Right lung (tissue), 5 donors: Measurements from ENCODE around the gene RDH5. TPM values are rescaled to one million over a fixed set of nuclear protein-coding genes. Genes with fewer than 3 reads are reported as not detected.
A peak's percentile ranks its signal among the peaks of the same experiment; 100 is the strongest.

Experiments used
- DNase-seq, 2 donors: peaks; one replicate each; pipeline ENCODE4 v3.0.0-alpha.2; 2013
- polyA plus RNA-seq, 5 donors: library from polyadenylated mRNA; unstranded; fragments of 120-200 nt; gene quantifications; one replicate each; pipeline versions ENCODE4 v1.2.1 to v1.2.3, GENCODE V29; 2013; ENCODE audit warnings: inconsistent platforms in 1 of 5, low replicate concordance in 1 of 5; ENCODE audit not compliant: insufficient read length in 5 of 5, insufficient read depth in 1 of 5

RDH5 gene
- polyA plus RNA-seq, 5 donors = 8.7 to 15.0 (median 10.6) TPM

DNA sequence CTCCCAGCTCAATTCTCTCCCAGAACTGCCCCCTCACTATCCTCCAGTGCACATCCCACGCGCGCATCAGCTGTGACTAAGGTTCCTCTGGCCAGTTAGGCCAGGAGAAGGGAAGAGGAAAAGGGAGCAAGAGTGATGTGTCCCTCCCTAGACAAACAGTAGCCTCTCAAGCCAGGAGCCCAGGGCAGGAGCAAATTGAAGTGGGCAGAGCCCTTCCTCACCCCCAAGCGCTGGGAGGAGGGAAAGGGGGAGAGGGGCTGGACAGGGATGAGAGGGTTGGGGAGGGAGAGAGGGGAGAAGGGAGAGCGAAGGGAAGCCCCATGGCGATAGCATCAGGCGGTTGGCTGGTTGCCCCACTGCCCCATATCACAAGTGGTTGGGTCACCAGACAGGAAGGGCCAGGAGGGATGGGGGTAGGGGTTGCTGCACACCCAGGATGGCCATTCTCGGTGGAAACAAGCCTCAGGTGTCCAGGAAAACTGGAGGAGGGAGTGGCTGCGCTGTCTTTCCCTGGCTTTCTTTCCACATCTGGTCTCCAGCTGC lies 7.5 kb downstream of the RDH5 start:
- peak in 1 of 2 donors; percentile 38 for DNase-seq

DNA sequence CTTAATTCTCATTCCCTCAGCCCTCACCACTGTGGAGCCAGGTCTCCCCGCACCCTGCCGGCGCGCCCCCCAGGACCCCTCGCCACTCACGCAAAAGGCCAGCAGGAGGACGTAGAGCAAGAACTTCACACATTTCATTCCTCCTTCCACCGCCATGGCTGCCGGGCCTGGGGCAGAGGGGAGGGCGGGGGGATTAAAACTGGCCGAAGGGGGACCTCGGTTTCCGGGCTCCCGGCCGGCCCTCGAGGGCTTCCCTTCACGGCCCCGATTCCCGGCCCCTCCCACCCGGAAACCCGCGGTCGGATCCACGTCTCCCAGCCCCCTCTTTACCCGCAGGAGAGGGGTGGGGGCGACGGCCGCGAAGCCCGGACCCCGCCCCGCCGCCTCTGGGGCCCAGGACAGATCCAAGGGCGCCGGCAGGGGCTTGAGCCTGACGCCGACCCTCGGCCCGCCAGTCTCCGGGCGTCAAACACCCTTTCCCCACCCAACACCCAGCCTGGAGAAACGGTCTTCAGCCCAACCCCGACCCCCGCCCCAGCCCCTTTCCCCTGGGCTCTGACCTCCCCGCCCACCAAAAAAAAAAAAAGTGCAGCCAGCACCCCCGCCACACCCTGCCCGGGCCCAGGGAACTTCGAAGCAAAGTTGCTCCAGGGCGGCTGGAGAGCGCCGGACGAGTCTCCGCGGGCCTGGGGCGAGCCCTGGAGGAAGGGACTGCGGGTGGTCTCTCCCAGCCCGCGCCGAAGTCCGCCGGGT lies 8.2 kb downstream of the RDH5 start:
- peak; percentile 79 to 84 for DNase-seq

DNA sequence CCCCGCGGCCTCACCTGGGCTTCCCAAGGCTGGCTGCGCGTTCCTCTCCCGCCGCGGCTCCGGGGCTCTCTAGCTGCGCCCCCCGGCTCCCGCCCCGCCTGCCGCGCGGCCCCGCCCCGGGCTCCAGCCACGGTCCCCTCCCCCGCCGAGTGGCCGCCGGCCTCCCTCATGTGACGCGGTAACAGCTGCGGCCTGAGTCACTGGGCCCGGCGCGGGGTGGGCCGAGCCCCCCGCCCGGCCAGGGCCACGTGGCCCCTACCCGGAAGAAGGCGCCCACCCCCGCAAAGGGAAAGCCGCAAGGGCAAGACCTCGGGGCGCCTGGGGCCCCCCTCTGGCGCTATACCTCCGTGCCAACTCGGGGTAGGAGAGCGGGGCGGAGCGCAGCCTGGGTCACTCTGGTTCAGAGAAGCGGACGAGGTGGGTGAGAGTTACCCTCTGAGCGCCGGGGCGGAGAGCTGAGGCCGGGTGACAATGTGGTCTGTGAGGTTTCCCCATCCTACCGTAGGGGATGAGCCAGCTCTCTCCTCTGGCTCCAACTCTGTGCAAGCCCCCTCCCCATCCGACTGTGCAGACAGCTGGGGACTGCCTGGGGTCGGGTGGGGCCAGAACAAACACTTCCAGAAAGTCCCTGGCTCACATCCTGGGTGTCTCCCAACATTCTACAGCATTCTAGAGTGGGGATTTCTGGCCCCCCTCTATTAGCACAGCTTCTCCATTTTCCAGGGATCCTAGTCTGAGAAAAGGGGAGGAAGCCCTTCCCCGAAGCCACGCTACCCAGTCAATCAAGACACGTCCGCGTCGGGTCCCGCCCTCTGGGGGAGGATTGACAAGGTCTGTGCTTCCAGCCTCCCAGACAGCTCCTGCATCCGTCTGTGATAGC lies 9.0 kb downstream of the RDH5 start, which contains the start of gene CD63:
Gene CD63, minus strand, starts transcription at position 71 of the 880 bp plus-strand sequence. CDS start 668 bp downstream, outside the sequence.
- DNase-seq = peak; percentile 88

DNA sequence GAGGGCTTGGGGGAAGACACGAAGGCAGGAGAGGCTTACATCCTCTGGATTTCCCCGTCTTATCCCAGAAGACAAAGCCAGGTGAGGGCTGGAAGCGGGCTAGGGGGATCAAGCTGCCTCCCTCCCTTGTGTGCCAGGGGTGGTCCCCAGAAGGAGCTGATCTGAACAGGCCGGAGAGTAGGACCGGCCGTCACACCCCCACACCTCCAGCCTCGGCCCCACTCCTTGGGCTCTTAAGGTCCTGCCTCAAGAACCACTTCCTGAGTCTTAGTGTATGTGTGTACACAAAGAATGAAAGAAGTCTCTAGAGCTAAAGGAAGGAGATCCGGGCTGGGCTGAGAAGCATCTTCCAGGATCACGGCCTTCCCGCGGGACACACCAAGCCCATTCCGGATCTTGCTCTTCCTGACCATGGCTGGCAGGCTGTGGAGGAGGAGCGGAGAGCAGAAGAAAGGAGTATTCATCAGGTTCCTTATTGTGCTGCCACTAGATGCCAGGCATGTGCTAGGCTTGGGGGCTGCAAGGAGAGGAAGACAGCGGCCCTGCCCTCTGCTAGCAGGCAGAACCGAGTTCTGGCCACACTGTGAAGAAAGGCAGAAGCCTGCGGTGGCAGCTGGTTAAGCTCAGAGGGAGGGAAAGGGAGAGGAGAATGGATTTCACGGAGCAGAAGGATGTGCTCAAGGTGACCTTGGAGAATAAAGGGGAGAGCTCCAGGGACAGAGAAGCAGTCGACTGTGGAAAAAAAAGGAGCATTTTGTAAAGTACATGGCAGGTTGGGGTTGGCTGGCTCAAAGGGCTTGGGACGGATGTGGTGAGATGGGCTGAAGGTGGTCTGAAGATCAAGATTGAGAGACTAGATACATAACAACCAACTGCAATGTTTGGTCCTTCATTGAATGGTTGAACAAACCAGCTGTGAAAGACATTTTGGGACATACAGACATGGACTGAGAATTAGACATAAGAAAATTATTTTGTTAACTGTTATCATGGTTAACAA lies 9.9 kb downstream of the RDH5 start:
- DNase-seq = peak in 1 of 2 donors; percentile 59

DNA sequence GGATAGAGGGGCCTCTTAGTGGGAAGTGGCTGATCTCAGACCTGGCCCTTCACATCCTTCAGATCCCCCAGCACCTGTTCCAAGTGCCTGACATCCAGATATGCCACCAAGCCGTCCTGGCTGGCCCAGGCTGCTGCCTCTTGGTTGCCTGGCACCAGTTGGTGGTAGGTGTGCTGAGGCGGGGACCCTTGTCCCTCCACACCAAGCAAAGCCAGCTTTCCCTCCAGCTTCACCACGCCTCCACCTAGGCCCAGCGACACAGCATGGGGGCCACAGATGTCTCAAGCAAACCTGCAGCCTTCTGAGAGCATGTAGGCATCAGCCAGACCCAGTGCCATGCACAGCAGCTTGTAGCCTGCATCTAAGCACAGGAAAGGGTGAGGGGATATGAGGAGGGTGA lies 12.1 kb downstream of the RDH5 start:
- DNase-seq = no peak

DNA sequence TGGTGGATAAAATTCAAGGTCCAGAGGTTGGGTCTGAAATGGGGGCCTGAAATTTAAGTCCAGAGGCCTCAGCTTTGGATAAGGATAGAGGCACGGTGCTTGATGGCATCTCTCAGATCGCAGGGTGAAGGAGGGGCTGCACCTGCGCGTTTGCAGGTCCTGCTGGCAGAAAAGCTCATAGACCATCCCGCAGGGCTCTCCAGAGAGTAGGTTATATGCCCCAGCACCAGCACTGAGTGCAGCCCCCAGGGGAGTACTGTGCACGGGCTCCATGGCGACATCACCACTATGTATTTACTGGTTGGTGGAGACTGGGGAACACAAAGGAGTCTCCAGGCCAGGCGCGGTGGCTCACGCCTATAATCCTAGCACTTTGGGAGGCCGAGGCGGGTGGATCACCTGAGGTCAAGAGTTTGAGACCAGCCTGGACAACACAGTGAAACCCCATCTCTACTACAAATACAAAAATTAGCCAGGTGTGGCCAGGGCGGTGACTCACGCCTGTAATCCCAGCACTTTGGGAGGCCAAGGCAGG lies 12.9 kb downstream of the RDH5 start:
- DNase-seq = no peak

DNA sequence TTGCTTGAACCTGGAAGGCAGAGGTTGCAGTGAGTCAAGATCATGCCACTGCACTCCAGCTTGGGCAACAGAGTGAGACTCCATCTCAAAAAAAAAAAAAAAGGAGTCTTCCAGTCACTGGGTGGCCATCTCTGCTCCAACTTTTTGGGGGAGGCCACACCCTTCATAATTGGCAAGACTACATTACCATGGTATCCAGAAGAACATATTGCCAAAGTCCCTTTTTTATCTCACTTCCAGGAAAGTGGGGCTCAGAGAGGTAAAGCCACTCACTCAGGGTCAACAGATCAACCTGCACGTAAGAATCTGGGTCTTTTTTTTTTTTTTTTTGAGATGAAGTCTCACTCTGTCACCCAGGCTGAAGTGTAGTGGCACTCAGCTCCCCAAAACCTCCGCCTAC lies 13.7 kb downstream of the RDH5 start:
- no peak for DNase-seq

DNA sequence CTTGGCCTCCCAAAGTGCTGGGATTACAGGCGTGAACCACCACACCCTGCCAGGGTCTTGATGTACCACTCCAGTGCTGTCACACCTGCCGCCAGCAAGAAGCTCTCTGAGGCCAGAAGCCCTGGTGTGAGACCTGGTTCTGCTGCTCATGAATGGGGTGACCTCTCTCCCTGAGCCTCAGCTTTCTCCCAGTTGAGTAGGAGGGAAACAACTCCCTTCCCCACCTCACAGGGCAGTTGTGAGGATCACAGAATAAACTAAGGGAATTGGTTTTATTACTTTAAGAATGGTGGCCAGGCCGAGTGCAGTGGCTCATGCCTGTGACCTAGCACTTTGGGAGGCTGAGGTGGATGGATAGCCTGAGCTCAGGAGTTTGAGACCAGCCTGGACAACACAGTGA lies 14.4 kb downstream of the RDH5 start:
- no peak for DNase-seq

DNA sequence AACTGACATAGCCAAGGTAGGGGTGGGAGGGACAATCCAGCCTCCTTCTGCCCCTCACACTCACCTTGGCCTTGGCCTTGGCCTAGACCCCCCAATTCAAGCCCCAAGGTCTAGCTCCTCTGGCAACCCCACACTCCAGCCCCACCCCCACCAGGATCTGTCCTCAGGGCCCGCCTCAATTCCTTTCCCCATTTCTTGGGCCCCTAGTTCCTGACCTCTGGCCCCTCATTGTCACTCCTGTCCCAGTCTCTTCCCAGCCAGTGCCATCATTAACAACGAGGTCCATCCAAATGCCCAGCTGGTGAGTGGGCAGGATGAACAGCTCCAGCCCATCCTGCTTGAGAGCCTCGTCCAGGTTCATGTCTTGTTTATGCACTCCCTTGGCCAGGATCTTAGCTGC lies 15.9 kb downstream of the RDH5 start:
- no peak for DNase-seq

DNA sequence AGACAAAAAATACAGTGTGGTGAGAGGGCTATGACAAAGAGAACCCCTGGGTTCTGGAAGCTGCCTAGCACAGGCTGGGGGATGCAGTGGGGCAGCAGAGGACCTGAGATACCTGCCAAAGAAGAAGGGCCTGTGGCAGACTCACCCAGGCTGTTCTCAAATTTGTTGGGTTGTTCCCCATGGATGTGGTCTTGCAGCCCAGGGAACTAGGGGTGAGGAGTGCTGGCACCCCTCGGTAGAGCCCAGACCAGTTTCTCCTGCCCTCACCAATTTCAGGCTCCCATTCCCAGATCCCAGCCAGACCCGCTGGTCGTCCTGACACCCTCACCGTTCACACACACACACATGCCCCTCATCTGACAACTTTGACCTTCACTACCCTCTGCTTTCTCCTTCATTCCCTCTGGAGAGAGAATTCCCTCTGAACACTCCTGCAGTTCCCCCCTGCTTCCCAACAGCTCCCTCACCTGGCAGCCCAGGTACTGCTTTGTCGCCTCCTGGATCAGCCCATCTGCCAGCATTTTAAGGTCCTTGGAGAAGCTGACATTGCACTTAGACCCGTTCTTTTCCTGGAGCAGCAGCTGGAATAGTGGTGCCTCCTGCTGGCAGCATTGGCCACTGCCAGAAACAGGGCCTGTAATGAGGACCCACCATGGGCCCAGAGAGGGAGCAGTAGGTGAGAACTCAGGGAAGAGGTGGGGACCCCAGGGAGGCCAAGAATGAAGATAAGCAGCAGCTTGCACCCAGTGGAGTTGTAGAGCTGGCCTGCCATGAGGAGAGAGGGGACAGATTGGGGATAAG lies 16.8 kb downstream of the RDH5 start:
- peak; percentile 47 to 54 for DNase-seq

DNA sequence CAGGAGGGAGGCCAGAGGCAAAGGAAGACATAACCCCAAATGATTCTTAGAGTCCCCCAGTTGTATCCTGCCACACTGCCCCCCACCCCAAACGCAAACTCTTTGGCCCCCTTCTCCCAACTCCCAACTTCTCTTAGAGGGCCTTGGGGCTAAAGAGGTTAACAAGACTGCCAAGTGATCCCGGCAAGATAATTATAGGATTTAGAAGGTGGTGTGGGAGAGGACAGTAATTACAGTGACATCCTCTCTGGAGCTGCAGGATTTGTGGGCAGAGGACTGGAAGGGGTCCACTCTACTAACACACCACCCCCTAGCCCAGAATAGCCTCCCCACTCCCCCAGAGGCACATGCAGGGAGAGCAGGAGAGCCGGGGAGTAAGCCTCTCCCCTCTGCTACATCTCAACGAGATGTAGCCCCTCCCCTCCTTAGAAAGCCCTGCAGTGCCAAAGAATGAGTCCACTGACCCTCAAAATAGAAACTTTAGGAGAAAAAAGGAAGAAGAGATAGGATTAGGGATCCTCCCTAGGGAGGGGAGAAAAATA lies 17.5 kb downstream of the RDH5 start:
- DNase-seq = peak in 1 of 2 donors; percentile 38

DNA sequence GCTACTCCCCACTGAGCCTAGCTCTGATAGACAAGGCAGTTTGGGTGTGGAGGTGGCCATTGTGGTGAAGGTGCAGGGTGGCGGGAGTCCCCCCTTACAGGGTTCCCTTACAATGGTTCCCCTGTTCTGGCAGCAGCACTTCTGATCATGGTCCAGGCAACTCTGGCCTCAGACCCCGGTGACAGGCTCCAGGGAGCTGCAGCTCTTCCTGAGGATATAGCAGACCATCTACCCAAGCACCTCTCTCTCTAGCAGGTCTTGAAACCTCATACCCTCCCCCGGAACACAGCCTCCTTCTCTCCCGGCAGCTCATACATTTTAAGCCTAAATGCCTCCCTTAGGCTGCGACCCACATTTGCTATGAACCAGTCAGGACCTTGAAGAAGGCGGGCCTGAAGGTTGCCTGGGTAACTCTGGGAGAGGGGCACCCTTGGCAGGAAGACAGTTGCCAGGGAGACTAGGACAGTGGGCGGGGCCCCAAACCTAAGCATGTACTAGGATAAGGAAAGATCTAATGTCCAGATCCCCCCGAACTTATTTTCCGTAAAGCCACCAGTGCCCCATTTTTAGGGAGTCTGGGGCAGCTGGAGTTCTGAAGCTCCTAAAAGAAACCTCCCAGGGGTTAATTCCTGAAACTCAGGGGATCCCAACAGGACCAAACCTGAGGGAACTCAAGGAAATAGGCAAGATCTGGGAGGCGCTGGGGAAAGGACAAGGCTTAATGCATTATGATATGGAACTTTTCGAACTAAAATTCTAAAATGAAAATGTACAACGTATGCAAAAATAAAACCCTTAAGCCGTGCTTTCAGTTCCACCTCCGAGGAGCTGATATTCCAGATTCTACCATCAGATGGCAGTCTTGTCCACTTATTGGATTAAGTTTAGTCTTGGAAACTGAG lies 18.2 kb downstream of the RDH5 start:
- peak; percentile 88 to 89 for DNase-seq

DNA sequence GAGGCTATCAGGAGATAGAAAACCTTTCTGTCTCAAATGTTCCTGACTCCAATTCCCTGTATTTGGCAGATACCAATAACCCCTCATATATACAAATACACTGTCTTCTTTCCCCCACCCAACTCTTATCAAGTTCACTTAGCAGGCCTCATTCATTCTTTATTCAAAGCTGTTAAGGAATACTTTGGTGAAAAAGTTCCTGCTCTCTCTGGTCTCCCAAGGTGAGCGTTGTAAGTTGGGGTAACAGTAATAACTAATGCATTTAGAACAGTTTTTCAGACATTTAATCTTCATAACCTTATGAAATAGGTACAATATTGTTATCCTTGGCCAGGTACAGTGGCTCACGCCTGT lies 18.8 kb downstream of the RDH5 start:
- no peak for DNase-seq

DNA sequence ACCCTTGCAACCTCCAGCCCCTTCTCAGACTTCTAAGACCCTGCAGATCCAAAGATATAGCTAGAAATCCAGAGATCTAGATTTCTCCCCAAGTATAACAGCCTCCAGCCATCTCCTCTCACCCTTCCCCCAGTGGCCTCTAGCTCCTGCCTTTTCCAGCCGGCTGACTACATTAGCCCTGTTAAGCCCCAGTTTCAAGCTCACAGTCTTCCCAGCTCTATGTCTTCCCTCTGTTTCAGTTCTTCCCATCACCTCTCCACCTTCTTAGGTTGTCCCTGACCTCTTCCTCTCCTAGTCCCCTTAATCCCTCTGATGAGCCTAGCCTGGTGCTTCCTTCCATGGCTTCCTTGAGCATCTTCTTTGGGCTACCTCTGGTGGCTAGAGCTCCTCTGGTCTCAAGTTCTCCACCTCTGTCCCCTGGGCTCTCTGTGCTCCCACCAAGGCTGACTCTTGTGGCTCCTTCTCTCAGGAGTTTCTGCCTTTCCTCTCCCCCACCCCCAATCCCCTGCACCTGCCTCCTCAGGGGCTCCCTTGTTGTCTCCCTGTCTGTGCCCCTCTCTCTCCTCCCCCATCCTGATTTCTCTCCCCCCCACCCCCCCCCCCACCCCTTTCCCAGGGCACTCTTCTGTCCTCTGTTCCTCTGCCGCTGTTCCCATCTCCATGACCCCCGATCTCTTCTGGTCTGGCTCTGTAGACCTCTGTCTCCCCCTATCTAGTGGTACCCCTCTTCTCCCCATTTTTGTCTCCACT lies 21.9 kb downstream of the RDH5 start:
- no peak for DNase-seq

DNA sequence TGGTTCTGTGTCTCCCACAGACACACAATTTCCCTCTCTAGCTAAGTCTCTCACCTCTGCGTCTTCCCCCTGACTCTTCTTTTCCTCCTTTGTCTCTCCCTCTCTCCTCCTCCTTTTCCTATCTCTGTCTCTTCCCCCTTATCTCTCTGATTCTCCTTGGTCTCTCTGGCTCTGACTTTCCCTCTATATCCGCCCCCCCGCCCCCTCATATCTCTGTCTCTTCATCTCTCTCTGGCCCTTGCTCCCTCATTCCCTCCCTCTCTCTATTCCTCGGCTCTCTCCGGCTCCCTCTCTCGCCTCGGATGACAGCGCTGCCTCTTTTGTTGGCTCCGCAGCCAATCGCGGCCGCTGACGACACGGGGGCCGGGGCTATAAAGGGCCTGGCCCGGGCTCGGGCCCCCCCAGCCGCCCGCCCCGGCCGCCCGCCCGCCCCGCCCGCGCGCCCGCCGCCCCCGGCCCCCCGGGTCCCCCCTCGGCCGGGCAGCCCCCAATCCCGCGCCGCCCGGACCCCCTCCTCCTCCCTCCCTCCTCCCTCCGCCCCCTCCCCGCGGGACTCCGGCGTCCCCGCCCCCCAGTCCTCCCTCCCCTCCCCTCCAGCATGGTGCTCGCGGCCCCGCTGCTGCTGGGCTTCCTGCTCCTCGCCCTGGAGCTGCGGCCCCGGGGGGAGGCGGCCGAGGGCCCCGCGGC lies 22.7 kb downstream of the RDH5 start, which contains the start of gene GDF11:
Gene GDF11, plus strand, starts transcription at position 404 of the 687 bp plus-strand sequence. Its CDS starts 195 bp downstream, at position 599.
- DNase-seq = peak; percentile 86 to 87

DNA sequence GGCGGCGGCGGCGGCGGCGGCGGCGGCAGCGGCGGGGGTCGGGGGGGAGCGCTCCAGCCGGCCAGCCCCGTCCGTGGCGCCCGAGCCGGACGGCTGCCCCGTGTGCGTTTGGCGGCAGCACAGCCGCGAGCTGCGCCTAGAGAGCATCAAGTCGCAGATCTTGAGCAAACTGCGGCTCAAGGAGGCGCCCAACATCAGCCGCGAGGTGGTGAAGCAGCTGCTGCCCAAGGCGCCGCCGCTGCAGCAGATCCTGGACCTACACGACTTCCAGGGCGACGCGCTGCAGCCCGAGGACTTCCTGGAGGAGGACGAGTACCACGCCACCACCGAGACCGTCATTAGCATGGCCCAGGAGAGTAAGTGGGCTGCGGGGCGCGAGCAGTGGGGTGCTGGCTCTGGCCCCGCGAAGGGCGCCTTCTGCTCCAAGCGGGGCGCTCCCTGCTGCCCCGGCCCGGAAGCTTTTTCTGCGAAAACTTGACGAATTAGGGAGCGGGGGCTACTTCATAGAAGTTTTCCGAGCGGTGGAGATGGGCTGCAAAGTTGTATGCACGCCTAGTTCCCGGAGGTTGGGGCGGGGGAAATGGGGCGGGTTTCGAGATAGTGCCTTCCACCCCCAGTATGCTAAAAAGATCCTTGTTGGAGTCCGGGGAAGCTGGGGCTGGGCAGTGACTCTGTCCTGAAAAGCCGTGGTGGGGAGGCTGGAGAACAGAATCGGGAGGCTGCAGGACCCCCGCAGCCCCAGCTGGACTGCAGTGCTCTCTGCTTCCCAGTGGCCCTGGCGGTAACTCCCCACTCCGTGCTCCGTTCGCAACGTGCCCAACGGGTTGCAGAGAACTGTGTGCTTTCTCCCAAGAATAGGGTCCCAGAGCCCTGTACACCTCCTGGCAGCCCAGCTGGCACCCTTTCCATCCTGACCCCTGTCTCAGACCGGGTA lies 23.5 kb downstream of the RDH5 start:
- DNase-seq = peak; percentile 55 to 60
